OCI-LY3 (cell line): Measurements from ENCODE around the gene SART1.

Experiments used
- H2AFZ ChIP-seq: fragments of 200-600, 300-600 bp; shearing (Covaris generic); 2 replicates; pipeline ENCODE4 v1.6.0; 2014; ENCODE audit warnings: antibody characterized with exemption, low read depth, low read length
- H3K27ac ChIP-seq: fragments of 200-600, 300-600 bp; sonication (generic); 2 replicates; pipeline ENCODE4 v1.5.1; 2014; ENCODE audit warnings: mild to moderate bottlenecking, low read length, moderate library complexity, mixed read lengths
- H3K27me3 ChIP-seq: fragments of 200-600, 300-600 bp; sonication (generic); 2 replicates; pipeline ENCODE4 v1.6.1; 2014; ENCODE audit warnings: low read depth, low read length, mixed read lengths
- H3K36me3 ChIP-seq: fragments of 200-600, 300-600 bp; sonication (generic); replicated peaks from 2 replicates; pipeline ENCODE3; 2014; ENCODE audit warnings: low read depth, low read length, mixed read lengths
- H3K4me1 ChIP-seq: fragments of 300-600, 200-600 bp; sonication (generic); 2 replicates; pipeline ENCODE4 v1.6.1; 2014; ENCODE audit warnings: low read length, mixed read lengths
- H3K4me2 ChIP-seq: fragments of 200-600, 300-600 bp; sonication (generic); 2 replicates; pipeline ENCODE4 v1.6.1; 2014; ENCODE audit warnings: low read length, mixed read lengths
- H3K4me3 ChIP-seq: fragments of 300-600, 200-600 bp; sonication (generic); 2 replicates; pipeline ENCODE4 v1.5.1; 2014; ENCODE audit warnings: antibody characterized with exemption, mild to moderate bottlenecking, low read length, moderate library complexity
- H3K79me2 ChIP-seq: fragments of 300-600, 200-600 bp; shearing (Covaris generic); 2 replicates; pipeline ENCODE4 v1.6.1; 2014; ENCODE audit warnings: mild to moderate bottlenecking, low read length, mixed read lengths
- H3K9ac ChIP-seq: fragments of 300-600, 200-600 bp; shearing (Covaris generic); 2 replicates; pipeline ENCODE4 v1.6.0; 2014; ENCODE audit warnings: mild to moderate bottlenecking, low read length, moderate library complexity
- H3K9me3 ChIP-seq: fragments of 200-600, 300-600 bp; shearing (Covaris generic); 2 replicates; pipeline ENCODE4 v1.6.1; 2014; ENCODE audit warnings: low read length, mixed read lengths; ENCODE audit not compliant: insufficient read depth
- H4K20me1 ChIP-seq: fragments of 200-600, 300-600 bp; sonication (generic); 2 replicates; pipeline ENCODE4 v1.6.1; 2016; ENCODE audit warnings: low read length, mixed read lengths; ENCODE audit not compliant: insufficient read depth
- EZH2phosphoT487 ChIP-seq: fragments of 200-600 bp; shearing (Covaris generic); IDR thresholded peaks from 2 replicates; pipeline ENCODE4 v1.6.1; 2018; ENCODE audit warnings: antibody characterized with exemption, mixed run types, low read depth
- TF ChIP-seq, protein P1 (sequence below): fragments of 200-600, 300-600 bp; sonication (generic); IDR thresholded peaks from 2 replicates; pipeline ENCODE4 v1.5.1; 2014; ENCODE audit warnings: antibody characterized with exemption, low read length, low read depth

Gene SART1

DNA sequence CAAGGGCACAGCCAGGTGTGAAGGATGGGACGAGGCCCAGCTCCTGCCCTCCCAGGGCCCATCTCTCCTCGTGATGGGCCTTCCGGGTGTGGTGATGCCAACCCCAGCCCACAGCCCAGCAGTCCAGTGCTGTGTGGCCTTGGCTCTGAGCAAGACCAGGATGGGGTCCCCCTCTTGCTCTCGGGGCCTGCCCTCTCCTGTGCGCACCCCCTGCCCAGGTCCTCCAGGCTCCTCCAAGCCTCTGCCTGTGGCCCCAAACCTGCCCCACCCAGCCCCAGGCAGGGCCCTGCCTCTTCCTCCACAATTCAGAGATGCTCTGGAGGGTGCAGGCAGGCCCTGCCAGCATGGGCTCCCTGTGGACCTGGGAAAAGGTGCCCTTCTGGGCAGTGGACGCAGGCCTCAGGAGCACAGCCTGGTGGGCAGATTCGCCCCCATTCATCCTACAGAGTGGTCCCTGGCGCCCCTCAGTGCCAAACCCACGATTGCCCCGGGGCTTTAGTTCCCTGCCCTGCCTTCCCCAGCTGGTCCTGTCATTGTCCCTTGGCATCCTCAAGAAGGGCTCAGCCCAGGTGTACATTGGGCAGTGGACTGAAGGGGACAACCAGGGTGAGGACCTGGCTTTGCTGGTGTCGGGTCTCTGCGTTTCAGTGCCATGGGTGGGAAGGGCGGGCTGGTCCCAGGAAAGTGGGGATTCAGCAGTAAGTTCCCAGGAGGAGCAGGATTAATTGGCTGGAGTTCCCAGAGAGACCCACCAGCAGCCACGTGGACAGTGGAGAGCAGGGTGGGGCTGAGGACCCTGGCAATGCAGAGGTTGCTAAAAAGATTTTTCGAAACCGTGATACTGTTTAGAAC lies 20.7 kb downstream of the SART1 start:
- Histone ChIP-seq H3K4me1 (no peaks in the 10 kb centered on the region), H3K4me3 (no peak overlapping the region), H3K36me3 (peaks cover 10% of the 10 kb centered on the region), H4K20me1 (no peaks in the 10 kb centered on the region), H2AFZ (no peak overlapping the region), H3K79me2 (no peaks in the 10 kb centered on the region), H3K9ac (no peak overlapping the region), H3K27me3 (no peaks in the 10 kb centered on the region), H3K9me3 (no peaks in the 10 kb centered on the region), H3K4me2 (no peak overlapping the region), H3K27ac (no peak overlapping the region)
- TF ChIP-seq, protein P1, sequence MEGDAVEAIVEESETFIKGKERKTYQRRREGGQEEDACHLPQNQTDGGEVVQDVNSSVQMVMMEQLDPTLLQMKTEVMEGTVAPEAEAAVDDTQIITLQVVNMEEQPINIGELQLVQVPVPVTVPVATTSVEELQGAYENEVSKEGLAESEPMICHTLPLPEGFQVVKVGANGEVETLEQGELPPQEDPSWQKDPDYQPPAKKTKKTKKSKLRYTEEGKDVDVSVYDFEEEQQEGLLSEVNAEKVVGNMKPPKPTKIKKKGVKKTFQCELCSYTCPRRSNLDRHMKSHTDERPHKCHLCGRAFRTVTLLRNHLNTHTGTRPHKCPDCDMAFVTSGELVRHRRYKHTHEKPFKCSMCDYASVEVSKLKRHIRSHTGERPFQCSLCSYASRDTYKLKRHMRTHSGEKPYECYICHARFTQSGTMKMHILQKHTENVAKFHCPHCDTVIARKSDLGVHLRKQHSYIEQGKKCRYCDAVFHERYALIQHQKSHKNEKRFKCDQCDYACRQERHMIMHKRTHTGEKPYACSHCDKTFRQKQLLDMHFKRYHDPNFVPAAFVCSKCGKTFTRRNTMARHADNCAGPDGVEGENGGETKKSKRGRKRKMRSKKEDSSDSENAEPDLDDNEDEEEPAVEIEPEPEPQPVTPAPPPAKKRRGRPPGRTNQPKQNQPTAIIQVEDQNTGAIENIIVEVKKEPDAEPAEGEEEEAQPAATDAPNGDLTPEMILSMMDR = no peak
- TF ChIP-seq EZH2phosphoT487 = no peak

DNA sequence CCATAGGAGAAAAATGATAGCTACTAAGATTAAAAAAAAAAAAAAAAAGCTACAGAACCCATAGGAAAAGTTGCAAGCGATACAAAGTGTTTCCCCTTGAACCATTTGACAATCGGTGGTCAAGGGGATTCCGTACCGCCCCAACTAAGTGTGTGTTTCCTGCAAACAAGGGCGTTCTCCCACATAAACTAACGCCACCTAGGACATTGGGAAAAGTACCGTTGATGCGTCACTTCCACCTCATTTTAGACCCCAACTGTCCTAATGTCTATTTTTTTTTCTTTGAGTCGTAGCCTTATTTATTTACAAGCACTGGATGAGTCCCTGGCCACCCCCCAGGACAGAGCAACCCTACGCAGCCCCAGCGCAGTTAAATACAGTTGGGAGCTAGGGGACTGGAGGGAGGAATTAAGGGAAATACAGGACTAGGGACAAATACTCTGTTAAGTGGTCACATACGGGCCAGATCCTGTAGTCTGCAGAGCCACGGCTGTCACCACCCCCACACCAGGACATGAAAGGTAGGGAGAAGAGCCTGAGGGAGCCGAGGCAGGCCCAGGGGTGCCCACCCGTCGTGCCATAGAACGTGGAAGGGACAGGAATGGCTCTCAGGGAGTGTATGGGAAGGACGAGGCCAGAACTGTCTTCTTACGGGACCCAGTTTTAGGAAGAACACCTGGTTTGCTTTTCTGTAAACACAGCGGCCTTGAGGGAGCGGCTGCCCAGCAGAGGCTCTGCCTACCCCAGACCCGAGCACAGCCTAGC lies 21.5 kb downstream of the SART1 start:
- no peak for TF ChIP-seq EZH2phosphoT487
- TF ChIP-seq, protein P1 = no peak
- Histone ChIP-seq H3K27me3 (no peaks in the 10 kb centered on the region), H3K36me3 (peaks cover 8% of the 10 kb centered on the region), H3K4me3 (no peak overlapping the region), H3K9me3 (no peaks in the 10 kb centered on the region), H2AFZ (no peak overlapping the region), H4K20me1 (no peaks in the 10 kb centered on the region), H3K27ac (no peak overlapping the region), H3K79me2 (no peaks in the 10 kb centered on the region), H3K4me1 (no peaks in the 10 kb centered on the region), H3K9ac (no peak overlapping the region), H3K4me2 (no peak overlapping the region)

DNA sequence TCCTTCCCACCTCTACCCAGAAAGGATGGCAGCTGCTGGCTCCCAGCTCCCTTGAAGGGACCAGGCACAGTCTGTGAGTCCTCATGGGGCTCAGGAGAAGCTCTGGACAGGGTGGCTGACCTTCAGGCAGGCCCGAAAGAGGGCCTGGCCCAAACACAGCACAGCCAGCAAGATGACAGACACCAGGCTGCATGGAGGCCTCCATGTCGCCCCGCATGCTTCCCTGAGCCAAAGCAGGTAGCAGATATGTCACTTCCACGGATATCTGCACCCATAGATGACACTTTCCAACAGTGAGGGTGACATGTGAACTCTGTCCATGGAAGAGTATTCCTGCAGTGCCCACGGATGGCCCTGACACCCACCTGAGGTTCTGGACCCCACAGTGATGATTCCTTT lies 22.1 kb downstream of the SART1 start:
- Histone ChIP-seq H3K9me3 (no peaks in the 10 kb centered on the region), H3K9ac (no peak overlapping the region), H3K79me2 (no peaks in the 10 kb centered on the region), H3K36me3 (peaks cover 6% of the 10 kb centered on the region), H4K20me1 (no peaks in the 10 kb centered on the region), H3K27ac (no peak overlapping the region), H3K4me1 (no peaks in the 10 kb centered on the region), H2AFZ (no peak overlapping the region), H3K27me3 (no peaks in the 10 kb centered on the region), H3K4me2 (no peak overlapping the region), H3K4me3 (no peak overlapping the region)
- TF ChIP-seq, protein P1 = no peak
- no peak for TF ChIP-seq EZH2phosphoT487

GRCh38 chr11:65987336-65987735 lies 25.8 kb downstream of the SART1 start:
- H3K9me3 ChIP-seq = no peaks in the 10 kb centered on the region
- H3K27ac ChIP-seq = no peak overlapping the region
- H3K79me2 ChIP-seq = no peaks in the 10 kb centered on the region
- H3K9ac ChIP-seq = no peak overlapping the region
- H3K27me3 ChIP-seq = no peaks in the 10 kb centered on the region
- H3K36me3 ChIP-seq = peaks cover 11% of the 10 kb centered on the region
- TF ChIP-seq, protein P1 = no peak
- TF ChIP-seq EZH2phosphoT487 = no peak
- H3K4me3 ChIP-seq = no peak overlapping the region
- no peak overlapping the region for H3K4me2 ChIP-seq
- H3K4me1 ChIP-seq = no peaks in the 10 kb centered on the region
- no peaks in the 10 kb centered on the region for H4K20me1 ChIP-seq
- no peak overlapping the region for H2AFZ ChIP-seq
